GM13976 (cell line): Measurements from ENCODE around the gene KDM4B.
"Not testable (repeated sequence)": the region's sequence is repeated elsewhere in the genome, so short reads cannot be mapped to it uniquely, and the experiment has no call there.

Source experiments
- DNase-seq: peaks from one replicate; pipeline ENCODE4 v3.0.0; 2012; ENCODE audit warnings: low spot score
- in situ Hi-C: fragments of 300-500 bp; cut with MboI; formaldehyde crosslinking; loops from one replicate; pipeline ENCODE4 v1.12.0; 2022; ENCODE audit warnings: low sequenced_read_pairs, mixed read lengths, inconsistent platforms; ENCODE audit not compliant: unreplicated experiment
- TF ChIP-seq, protein P1 (sequence below): IDR thresholded peaks from 2 replicates; pipeline ENCODE4 v1.5.1; 2012; ENCODE audit warnings: borderline replicate concordance, mild to moderate bottlenecking; ENCODE audit not compliant: insufficient read depth; ENCODE audit errors: extremely low read depth, missing control alignments, control extremely low read depth

The KDM4B gene

DNA sequence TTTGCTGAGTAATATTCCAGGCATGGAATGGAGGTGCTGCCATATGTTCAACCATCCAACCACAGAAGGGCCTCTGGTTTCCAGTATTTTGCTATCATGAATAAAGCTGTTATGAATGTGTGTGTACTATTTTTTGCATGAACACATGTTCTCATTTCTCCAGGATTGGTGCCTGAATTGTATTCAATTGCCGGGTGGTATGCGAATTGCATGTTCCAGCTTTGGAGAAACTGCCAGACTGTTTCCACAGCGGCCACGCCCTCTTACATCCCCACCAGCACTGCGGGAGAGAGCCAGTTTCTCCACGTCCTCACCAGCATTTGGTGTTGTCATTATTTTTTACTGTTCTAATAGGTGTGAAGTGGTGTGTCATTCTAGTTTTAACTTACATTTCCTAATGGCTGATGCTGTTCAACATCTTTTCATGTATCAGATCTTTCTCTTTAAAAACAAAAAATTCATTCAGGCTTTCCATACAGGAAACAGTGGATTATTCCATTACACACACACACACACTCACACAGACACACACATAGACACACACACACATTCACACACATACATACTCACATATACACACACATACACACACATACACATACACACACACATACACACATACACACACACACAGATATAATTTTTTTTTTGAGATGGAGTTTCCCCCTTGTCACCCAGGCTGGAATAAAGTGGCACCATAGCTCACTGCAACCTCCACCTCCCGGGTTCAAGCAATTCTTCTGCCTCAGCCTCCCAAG lies 217.6 kb downstream of the KDM4B start:
- in situ Hi-C loops: no loop called here
- no peak for DNase-seq
- TF ChIP-seq, protein P1, sequence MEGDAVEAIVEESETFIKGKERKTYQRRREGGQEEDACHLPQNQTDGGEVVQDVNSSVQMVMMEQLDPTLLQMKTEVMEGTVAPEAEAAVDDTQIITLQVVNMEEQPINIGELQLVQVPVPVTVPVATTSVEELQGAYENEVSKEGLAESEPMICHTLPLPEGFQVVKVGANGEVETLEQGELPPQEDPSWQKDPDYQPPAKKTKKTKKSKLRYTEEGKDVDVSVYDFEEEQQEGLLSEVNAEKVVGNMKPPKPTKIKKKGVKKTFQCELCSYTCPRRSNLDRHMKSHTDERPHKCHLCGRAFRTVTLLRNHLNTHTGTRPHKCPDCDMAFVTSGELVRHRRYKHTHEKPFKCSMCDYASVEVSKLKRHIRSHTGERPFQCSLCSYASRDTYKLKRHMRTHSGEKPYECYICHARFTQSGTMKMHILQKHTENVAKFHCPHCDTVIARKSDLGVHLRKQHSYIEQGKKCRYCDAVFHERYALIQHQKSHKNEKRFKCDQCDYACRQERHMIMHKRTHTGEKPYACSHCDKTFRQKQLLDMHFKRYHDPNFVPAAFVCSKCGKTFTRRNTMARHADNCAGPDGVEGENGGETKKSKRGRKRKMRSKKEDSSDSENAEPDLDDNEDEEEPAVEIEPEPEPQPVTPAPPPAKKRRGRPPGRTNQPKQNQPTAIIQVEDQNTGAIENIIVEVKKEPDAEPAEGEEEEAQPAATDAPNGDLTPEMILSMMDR: no peak

DNA sequence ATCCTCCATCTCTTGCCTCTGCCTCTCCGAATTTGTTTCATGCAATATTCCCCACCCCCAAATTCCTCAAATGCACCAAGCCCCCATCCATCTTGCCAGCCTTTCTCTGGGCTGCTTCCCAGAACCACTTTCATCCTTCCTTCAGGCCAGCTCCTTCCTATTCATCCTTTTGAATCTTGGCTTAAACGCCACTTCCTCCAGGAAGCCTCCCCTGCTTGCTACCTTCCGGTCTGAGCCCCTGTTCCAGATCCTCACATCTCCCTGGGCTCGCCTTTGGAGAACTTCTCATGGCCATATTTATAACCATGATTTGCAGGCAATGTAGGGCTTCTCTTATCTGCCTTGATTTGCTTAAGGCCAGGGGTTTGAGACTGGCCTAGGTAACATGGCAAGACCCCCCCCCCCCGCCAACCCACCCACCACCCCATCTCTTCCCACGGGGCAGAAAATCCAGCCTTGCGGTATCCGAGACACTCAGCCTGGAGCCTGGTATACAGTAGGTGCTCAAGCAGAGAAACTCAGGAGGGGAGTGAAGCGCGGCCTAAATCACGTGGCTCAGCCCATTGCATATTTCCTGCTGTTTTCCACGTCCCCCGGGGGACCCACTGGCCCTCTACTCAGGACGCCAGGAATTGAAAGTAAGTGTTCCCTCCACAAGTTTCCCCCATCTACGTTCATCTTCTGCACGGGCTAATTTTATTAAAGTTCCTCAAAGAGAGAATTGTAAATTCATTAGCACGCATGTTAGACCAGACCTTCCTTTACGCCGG lies 219.8 kb downstream of the KDM4B start:
- TF ChIP-seq, protein P1: no peak
- DNase-seq: no peak
- in situ Hi-C loops: no loop called here

DNA sequence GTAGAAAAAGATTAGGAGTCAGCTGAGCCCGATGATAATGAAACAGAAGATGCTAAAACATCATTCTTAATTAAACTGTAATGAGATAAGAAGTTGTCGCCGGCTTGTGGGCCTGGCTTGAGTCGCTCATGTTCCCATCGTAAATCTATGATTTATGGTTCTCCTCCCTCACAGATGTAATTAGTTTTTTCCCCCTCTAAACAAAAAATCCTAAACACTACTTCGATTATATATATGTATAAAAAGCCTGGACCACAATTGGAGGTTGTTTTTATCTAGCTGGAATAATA lies 220.3 kb downstream of the KDM4B start:
- TF ChIP-seq, protein P1: no peak
- in situ Hi-C loops: no loop called here
- DNase-seq: no peak

DNA sequence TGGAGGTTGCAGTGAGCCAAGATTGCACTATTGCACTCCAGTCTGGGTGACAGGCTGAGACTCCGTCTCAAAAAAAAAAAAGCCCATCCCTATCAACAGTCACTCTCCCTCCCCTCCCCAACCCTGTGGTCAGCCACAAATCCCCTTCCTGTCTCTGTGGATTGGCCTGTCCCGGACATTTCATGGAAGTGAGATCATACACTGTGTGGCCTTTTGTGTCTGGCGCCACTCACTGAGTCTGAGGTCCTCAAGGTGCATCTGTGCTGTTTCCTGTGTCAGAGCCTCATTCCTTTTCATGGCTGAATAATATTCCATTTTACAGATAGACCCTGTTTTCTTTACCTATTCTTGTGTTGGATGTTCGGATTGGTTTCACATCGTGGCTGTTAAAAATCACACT lies 222.2 kb downstream of the KDM4B start:
- in situ Hi-C loops: no loop called here
- DNase-seq: no peak
- TF ChIP-seq, protein P1: no peak

DNA sequence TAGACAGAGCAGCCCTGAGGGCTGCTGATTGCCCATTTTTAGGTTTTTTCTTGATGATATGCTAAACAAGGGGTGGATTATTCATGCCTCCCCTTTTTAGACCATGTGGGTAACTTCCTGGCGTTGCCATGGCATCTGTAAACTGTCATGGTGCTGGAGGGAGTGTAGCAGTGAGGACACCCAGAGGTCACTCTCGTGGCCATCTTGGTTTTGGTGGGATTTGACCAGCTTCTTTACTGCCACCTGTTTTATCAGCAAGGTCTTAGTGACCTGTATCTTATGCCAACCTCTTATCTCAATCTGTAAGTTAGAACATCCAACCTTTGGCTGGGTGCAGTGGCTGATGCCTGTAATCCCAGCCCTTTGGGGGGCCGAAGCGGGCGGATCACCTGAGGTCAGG lies 223.7 kb downstream of the KDM4B start:
- TF ChIP-seq, protein P1: no peak
- in situ Hi-C loops: no loop called here
- no peak for DNase-seq

DNA sequence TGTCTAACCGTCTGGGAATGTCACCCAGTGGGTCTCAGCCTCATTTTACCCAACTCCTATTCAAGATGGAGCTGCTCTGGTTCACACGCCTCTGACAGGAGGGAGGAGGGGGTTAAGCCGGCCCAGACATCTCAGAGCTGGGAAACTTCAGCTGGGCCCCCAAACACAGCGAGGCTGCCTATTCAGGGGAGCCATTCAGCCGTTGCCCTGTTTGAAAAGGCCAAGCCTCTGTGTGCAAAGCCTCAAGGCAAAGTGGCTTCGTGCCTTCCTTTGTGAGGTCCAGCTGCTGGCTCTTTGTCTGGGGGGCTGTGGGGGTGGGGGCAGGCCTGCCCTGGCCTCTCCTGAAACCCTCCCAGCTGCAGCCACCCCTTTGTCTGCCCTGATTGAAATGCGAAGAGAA lies 224.3 kb downstream of the KDM4B start:
- in situ Hi-C loops: no loop called here
- no peak for DNase-seq
- TF ChIP-seq, protein P1: no peak

DNA sequence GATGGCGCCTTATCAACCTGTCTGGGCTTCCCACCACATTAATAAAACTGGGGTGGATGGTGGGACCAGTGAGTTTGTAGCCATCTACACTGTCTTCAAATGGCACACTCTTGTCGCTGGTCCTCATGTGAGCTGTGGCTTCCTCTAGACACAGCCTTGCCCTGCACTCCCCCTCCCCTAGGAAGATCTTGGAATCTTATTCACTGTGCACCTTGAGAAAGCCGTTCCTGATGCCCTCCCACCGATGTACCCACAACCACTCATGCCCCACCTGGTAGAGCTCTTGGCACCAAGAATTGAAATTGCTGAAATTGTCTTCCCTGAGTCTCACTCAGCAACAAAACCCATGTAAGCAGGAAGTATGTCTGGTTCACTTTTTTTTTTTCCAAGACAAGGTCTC lies 225.7 kb downstream of the KDM4B start:
- DNase-seq: no peak
- in situ Hi-C loops: no loop called here
- TF ChIP-seq, protein P1: no peak

DNA sequence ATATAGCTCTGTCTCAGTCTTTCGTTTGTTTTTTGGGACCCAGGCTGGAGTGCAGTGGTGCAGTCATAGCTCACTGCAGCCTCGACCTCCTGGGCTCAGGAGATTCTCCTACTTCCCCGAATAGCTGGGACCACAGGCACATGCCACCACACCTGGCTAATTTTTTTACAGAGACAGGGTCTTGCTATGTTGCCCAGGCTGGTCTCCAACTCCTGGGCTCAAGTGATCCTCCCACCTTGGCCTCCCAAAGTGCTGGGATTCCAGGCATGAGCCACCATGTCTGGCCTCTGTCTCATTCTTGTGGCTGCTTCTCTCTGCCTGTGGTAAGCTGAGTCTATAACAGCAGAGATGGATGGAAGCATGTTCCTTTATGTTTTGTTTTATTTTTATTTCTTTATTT lies 226.7 kb downstream of the KDM4B start:
- in situ Hi-C loops, DNase-seq: not testable (repeated sequence)
